Measurements from ENCODE around the gene BCL11B.

The BCL11B gene

DNA sequence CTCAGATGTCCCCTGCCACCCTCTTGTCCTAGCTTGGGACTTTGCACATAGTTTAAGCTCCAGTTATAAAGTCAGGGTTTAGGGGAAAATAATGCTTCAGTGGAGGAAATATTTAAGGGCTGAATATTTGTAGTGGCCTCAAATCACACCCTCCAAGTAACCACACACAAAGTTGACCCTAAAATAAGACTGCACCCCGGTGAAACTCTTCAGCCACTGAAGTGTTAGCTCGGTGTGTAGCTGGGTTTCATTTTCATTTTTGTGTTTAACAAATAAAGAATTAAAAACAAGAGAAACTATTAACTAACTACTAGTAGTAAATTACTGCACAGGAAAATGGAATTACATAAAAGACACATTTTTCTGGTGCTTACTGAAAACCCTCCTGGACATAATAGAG, 14.8 kb upstream of the BCL11B start:
- DNase-seq = no peak

DNA sequence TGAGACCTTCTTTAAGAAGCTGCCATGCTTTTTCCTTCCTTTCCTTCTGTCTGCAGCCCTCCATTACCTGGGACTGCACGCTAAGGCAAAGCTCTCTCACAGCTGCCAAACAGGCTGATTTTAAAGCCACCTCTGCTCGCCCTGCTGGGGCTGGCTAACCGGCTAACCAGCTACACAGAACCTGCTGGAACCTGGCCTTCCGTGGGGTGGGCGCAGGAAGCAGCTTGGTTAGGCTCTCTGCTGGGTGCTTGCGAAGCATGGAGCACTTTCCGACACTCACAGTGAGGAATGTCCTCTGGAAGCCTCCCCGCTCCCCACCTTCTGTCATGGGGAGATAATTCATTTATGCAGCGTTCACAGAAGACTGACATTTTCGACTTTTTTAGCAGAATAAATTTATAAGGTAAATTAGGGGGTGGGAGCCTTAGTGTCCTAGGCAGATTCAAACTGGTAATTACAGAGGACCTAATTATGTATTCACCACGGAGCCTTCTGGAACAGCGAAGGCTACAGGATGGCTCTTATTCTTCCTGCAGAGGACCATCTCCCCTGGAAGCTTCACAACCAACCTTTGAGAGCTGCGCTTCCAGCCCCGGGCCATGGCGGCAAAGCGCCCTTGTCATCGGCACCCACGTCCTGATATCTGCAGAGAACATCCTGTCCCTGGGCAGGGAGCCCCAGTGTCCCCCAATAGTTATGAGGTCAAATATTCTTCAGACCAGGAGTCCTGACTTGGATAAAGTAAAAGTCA, 12.4 kb upstream of the BCL11B start:
- DNase-seq = no peak

GRCh38 chr14:99282261-99283050, 10.5 kb upstream of the BCL11B start:
- DNase-seq = no peak

DNA sequence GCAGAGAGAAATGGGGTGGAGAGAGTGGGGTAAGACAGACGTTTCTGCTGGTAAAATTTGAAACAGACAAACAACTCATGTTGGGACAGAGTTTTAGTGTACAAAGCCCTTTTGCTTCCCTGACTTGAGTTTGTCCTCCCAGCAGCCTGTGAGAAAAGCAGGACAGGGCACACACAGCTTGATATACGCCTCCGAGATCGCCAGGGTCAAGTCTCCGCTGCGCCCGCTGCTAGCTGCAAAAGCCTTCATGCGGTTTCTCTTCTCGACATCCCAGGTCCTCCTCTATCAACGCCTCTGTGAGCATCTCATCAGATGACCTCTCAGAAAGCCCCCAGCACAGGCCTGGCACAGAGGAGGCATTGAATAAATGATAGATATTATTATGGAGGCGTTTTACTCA, 9.4 kb upstream of the BCL11B start:
- no peak for DNase-seq

DNA sequence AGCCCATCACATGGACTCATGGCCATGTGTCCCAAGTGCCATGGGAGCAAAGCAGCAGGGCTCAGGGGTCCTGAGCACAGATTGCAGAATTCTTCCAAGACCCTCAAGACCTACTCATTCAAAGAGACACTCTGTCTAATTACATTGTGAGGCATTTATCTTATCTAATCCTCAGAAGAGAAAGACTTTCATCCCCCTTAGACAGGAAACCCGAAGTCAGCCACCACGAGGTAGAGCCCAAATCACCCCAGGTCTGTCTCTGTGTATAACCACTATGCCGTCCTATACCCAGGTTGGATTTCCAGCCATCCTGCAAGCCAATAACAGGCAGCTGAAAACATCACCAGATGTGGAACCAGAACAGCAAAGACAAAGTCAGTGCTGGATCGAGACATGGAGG, 8.9 kb upstream of the BCL11B start:
- no peak for DNase-seq

GRCh38 chr14:99280066-99280731, 8.2 kb upstream of the BCL11B start:
- no peak for DNase-seq

- no peak for DNase-seq
These were observed 6.8 kb upstream of the BCL11B start for GRCh38 chr14:99278836-99279235.

GRCh38 chr14:99277530-99277929, 5.5 kb upstream of the BCL11B start:
- DNase-seq = no peak

DNA sequence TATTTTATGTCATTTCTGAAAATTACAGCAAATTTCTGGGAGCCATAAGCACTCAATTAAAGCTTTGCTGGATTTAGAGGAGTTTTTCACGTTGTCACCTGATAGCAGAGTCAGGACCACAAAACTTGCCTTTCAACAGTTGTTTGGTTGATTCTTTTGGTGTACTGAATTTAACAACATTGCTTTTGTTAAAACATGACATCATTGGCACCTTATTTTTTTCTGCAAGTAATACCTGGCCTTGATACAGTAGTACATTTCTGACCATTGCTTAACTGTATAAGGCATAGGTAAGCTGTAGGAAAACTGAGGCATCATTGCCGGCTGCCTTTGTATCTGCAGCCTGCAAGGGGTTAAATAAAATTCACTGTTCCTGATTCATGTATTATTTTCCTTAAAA, 4.5 kb upstream of the BCL11B start:
- DNase-seq = no peak

GRCh38 chr14:99275222-99275584, 3.2 kb upstream of the BCL11B start:
- DNase-seq = no peak

DNA sequence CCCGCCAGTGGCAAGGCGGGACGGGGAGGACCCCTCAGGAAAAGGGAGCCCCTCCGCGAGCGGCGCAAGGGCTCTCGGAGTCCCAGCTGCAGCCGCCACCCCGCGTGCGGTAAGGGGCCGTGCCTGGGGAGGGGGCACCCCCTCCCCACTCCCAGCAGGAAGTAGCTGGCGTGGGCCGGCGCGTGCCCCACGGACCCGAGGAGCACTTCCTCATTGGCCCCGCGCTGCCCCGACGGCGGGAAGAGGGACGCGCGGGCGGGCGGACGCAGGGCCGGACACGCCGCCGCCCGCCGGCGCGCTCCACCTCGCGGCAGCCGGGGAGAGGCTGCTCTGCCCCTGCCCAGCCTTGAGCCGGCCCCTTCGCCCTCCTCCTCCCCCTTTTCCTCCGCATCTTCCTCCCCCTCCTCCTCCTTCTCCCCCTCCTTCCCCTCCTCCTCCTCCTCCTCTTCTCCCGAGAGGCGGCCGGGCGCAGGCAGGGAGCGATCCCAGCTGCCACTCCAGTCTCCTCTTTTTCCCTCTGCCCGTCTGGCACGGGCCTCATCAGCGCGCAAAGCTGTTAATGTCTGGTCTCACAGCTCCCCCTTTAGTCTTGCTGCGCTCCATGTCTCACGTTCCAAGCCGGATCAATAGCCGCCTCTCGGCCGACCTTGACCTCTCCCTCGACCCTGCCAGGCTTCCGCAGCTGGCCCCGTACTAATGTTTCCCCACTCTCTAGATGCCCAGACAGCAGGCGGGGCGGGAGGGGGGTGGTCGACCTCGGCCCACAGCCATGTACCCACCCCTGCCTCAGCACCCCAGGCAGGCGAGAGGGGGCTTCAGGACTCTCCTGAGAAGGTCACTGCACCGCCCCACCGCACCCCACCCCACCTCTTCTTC, 2.6 kb upstream of the BCL11B start:
- peak; percentile 59 for DNase-seq

GRCh38 chr14:99273766-99274345, 1.9 kb upstream of the BCL11B start:
- DNase-seq = peak; percentile 42

DNA sequence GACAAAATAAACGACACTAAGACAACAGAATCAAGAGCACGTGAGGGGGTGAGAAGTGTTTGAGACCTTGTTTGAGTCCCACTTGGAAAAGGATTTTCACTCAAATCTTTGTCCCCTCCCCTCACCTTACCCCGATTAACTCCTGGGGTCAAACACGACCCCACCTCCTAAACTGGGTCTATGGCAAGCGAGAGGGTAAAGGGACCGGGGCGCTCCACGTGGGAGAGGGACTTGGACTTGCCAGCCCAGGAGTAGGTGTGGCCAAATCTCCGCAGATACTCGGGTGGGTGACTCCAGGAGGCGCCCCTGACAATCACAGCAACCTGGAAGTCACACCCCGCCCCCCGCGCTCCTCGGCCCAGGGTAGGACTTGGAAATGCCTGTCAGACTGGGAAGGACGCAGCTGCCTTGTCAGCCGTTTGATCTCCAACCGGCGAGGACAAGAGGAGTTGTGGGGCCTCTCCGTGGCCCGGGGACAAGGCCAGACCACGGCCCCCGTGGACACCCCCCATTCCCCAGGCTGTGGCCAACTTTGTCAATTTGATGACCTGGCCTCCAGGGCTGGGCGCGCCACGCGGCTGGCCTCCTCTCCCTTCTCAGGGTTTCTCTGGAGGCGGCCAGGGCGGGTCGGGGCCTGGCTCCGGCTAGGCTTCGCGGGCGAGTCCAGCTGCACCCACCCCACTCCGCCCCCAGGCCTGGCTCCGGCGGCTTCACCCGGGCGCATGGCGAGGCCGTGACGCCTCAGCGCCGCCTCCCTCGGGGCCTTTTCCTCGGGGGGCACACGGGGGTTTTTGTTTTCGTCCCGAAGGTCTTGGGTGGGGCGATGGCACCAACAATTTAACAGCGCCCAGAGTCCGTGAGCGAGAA, 1.1 kb upstream of the BCL11B start:
- DNase-seq = peak; percentile 67

DNA sequence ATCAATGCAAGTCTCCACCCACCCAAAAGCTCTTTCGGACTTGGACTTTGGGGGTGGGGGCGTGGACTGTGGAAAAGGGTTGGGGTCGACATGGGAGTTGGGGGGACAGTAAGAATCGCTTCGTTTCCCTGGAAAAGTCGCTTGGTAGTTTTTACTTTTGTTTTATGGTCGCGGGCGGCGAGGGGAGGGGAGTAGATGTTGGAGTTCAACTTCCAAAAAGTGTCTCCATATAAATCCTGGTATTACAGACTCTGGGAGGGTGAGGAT, 568 bp upstream of the BCL11B start:
- no peak for DNase-seq

- no peak for DNase-seq
These were observed 616 bp downstream of the BCL11B start for GRCh38 chr14:99271221-99271941.

DNA sequence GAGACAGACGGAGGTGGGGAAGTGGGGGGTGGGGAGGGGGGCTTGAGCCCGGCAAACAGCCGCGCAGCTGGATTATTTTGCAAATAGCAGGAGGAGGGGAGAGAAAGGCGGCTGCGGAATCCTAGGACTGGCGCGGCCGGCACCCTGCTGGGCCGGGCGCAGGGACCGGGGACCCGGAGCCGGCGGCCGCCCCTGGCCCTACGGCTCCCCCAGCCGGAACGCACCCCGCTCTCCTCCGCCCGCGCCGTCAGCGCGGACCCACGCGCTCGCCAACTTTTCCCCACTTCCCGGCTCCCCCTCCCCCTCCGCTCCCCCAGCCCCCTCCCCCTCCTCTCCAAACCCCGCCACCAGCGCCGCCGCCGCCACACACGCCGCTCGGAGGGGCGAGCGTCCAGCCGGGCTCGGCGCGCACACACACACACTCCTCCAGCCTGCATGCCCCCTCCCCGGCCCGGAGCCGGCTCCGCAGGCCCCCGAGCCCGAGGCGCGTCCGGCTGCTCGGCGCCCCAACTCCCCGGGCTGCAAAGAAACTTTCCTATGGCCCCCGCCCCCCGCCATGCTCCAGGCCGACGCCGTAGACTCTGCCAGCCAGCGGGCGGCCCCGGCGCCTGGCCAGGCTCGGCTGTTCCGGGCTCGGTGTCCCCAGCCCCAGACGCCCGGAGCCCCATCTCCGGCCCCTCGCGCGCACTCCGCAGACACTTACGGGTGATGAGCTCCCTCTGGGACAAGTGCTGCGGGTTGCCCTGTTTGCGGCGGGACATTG, 1.4 kb downstream of the BCL11B start:
- peak; percentile 53 for DNase-seq

- peak; percentile 18 for DNase-seq
These were observed 2.9 kb downstream of the BCL11B start for GRCh38 chr14:99268810-99269707.

DNA sequence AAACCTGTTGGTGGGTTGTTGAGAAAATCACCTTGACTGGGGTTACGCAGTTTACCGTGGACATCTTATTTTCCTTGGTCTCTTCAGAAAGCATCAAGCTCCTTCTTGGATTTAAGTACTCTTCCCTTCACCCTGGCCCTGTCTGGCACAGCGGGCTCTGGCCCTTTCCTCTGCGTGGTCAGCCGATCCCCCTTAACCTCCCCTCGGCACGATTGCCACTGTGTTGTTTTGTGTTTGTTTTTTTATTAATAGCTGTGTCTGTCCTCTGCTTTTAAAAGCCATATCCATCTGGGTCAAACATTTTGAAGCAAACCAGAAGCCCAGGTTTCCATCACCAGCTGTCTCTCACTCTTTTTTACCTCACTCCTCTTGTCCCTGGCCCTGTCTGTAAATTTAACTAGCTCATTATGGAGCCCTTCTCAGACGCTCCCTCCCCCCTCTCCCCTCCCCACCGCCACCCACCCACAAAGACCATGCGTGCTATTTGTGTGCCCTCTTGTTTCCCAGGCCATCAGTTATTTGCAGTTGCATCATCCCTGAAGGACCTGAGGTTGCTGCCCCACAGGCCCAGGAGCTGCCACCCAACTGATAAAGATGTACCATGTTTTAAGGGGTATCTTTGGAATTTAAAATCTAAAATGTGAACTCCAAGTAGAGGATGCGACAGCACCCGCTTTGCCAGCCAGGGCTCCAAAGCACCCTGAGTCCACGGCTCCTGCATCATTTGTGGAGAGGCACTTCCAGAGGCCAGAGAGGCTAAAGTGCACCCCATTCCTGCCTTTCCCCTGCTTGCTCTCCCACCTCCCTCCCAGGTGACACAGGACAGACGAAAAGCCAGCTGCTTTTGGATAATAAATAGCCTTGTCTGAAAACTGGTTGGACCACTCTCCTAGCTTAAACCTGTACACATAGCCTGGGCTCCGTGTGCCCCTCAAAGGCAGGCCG, 3.9 kb downstream of the BCL11B start:
- peak; percentile 38 for DNase-seq

Measured in activated naive CD4-positive, alpha-beta T cell treated with anti-CD3 and anti-CD28 coated beads, Interleukin-2, amount 50 U/mL, for 16 hours (primary cell).